NCI-H1105 (cell line): ENCODE results near the gene ABCC1.

Source experiments
- DNase-seq: peaks from one replicate; lab custom pipeline; 2025; lab: John Stamatoyannopoulos, UW

The ABCC1 gene

DNA sequence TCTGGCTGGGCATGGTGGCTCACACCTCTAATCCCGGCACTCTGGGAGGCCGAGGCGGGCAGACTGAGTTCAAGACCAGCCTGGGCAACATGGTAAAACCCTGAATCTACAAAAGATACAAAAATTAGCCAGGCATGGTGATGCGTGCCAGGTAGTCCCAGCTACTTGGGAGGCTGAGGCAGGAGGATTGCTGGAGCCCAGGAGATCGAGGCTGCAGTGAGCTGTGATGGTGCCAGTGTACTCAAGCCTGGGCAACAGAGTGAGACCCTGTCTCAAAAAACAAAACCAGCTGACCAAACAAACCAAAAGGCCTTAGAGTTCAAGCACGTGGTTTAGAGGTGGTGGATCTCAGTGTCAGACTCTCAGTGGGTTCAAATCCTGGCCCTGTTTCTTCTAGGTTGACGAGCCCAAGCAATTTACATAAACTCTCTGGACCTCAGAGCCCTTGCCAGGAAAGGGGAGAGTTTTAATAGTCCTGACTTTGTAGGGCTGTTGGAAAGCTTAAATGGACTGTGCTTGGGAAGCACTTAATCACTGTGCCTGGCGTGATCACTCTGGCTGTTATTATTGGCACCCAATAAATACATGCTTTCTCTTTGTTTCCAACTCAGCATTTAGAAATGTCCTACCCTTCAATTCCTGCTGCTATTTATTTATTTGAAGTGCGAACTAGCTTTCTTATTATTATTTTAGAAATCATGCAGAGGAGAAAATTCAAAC, 44.7 kb downstream of the ABCC1 start:
- DNase-seq = no peak

DNA sequence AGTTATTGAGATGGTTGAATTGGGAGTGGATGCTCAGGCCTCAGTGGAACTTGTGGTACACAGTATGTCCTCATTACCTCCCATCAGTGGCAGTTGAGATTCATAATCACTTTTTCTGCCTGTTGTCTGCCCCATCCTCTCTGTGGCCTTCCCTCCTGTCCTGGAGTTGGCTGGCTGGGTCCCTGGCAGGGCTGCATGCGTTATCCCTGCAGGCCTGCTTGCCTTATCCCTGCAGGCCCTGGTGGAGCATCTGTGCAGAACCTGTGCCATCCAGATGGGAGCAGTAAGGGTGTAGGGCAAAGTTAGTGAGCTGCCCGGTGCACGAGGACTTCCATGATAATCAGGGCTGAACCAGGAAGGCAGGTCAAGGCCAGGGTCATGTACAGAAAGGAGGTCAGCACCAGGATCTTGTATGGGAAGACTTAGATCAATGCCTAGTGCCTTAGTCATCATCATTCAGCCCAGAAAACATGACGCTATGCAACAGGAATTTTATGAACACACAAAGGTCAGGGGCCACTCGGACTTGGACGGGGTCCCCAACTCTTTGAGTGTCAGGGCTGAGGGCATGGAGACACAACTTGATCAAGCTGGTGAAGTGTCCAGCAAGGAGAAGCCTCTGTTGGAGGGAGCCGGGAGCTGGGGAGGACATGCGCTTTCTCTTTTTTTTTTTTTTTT, 47.2 kb downstream of the ABCC1 start:
- DNase-seq = no peak

DNA sequence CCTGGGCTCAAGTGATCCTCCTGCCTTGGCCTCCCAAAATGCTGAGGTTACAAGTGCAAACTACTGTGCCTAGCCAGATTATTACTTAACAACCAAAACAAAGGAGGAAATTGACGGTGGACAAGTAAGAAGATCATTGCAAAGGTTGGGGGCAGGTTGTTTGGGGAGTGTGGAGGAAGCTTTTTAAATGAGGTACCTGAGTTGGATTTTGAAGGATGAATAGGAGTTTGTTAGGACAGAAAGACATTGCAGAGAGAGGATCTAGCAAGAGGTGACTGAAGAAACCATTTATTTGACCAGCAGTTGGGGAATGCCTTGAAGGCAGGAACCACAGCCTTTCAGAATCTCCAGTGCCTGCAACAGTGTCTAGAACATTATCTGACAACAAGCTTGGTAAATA, 51.3 kb downstream of the ABCC1 start:
- DNase-seq = no peak

DNA sequence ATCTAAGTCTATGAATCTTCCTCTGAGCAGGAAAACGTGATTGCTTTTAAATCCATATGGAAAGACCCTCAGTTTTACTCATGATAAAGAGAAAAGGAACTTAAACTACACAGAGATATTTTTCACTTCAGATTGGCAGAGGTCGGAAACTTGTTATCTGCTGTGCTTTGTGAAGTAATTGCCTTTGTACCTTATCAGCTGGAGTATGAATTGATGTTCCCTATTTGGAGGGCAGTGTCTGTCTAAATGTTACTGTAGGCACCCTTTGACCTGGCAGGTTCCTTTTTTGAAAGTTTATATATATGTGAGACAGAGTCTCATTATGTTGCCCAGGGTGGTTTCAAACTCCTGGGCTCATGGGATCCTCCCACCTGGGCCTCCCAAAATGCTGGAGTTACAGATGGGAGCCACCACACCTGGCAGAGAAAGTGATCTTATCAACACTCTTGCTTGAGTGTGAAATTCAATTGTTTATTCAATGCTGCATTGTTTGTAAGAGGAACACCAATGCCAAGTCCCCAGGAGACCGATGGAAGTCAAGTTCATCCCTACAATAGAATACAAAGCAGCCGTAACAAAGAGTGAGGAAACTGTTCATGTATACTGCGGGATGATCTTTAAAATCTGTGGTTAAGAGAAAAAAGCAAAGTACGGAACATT, 52.3 kb downstream of the ABCC1 start:
- DNase-seq = no peak

DNA sequence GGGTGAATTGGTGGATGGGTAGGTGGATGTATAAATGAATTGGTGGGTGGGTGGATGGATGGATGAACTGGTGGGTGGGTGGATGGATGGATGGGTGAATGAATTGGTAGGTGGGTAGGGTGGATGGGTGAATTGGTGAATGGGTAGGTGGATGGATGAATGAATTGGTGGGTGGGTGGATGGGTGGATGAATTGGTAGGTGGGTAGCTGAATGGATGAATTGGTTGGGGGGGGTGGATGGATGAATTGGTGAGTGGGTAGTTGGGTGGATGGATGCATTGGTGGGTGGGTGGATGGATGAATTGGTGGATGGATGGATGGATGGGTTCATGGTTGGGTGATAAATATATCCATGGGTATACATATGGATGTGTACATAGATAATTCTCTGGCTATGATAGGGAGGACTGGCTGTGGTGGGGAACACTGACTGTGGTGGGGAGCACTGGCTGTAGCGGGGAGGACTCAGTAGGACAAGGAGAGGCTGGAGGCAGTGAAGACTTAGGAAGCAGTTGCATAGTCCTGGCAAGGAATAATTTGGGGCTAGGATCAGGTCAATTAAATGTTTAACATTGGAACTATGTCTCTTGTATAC, 54.4 kb downstream of the ABCC1 start:
- DNase-seq = no peak

DNA sequence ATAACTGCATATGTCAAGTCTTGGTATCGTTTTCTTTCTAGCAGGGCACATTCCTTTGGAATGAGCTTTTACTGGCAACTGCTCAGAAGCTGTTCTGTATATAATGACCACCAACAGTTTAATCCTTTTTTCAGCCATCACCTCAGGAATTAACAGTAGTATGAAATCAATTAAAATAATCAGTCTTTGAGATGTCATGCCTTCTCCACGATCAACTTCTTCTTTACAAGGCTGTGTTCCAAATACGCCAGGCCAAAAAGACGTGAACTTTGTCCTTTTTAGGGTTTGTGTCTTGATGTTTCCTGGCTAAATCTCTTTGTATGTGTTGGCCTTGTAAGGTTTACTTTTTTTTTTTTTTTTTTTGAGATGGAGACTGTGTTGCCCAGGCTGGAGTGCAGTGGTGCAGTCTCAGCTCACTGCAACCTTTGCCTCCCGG, 54.9 kb downstream of the ABCC1 start:
- no peak for DNase-seq

DNA sequence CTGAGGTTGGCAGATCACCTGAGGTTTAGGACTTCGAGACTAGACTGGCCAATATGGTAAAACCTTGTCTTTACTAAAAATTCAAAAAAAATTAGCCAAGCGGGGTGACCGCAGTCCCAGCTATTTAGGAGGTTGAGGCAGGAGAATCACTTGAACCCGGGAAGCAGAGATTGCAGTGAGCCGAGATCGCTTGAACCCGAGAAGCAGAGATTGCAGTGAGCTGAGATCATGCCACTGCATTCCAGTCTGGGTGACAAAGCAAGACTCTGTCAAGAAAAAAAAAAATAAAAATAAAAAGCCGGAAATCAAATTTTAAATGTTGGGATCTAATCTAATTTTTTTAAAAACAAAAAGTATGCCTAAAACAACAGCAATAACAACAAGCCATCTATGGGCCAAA, 56.3 kb downstream of the ABCC1 start:
- DNase-seq = no peak

DNA sequence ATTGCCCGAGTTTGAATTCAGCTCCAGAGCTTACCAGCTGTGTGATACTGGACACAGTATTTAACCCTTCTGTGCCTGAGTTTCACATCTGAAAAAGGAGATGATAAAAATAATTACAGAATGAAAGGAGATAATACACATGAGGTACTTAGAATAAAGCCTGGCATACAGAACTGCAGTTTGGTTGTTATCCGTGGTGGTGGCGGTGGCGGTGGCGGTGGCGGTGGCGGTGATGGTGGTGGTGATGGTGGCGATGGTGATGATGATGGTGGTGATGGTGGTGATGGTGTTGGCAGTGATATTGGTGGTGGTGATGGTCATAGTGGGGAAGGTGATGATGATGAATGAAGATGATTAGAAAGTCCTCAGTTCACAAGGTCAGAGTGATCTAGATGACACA, 57.2 kb downstream of the ABCC1 start:
- DNase-seq = no peak

DNA sequence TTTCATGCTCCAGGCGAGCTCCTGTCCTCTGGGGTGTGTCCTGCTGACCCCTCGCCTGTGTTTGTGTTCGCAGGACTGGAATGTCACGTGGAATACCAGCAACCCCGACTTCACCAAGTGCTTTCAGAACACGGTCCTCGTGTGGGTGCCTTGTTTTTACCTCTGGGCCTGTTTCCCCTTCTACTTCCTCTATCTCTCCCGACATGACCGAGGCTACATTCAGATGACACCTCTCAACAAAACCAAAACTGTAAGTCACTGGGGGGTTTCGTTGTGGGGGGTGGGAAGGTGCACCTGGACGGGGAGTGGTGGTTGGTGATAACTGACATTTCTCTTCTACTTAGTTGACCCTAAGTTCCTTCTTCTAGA, 58.3 kb downstream of the ABCC1 start:
- no peak for DNase-seq

DNA sequence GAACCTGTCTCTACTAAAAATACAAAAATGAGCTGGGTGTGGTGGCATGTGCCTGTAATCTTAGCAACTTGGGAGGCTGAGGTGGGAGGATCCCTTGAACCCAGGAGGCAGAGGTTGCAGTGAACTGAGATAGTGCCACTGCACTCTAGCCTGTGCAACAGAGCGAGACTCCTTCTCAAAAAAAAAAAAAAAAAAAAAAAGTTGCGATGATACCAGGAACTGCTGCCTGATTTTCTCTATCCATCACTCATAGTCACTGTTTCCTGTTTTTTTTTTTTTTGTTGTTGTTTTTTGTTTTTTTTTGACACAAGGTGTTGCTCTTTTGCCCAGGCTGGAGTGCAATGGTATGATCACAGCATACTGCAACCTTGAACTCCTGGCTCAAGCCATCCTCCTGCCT, 59.2 kb downstream of the ABCC1 start:
- no peak for DNase-seq

DNA sequence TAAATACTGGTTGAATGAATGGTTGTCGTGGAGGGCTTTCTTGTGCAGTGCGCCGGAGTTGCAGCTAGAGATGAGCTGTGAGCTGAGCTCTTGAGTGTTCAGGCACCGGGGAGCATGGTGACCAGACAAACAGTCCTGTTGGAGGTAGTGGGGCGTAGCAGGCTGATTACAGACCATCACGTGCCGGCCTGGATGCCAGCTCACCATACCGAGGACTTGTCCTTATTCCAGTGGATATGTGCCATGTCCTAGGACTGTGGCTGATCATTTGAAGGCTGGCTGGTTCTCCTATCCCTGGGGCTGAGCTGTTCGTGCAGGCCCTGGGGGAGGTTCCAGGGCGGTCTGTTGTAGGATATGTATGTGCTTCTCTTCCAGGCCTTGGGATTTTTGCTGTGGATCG, 60.0 kb downstream of the ABCC1 start:
- DNase-seq = no peak

DNA sequence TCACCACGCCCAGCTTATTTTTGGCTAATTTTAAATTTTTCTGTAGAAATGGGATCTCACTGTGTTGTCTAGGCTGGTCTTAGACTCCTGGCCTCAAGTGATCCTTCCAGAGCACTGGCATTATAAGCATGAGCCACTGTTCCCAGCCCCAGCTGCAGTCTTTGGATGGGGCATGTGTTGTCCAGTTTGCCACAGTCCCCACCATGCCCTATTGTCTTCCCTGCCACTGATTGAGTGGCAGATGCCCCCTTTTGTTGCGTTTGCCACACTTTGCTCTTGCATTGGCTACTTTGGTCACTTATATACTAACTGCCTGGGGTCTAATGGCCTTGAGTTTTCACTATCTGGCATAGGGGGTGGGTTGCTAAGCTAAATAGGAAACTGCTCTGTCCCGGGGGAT, 60.8 kb downstream of the ABCC1 start:
- DNase-seq = no peak

DNA sequence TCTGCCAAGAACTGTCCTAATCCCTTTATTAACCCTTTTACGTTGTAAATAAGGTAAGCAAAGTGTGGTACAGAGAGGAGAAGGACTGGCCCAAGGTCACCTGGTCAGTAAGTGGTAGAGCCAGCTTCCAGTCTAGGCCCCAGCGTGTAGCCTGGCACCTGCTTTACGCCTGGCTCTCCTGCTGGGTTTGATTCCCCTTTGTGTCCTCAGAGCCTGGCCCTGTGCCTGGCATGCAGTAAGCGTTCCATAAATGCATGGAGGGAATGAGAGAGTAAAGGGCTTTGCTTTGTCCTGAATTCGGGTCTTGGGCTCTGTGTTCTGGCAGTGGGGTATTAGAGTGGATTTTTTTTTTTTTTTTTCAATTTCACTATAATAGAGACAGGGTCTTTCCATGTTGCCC, 62.7 kb downstream of the ABCC1 start:
- no peak for DNase-seq

DNA sequence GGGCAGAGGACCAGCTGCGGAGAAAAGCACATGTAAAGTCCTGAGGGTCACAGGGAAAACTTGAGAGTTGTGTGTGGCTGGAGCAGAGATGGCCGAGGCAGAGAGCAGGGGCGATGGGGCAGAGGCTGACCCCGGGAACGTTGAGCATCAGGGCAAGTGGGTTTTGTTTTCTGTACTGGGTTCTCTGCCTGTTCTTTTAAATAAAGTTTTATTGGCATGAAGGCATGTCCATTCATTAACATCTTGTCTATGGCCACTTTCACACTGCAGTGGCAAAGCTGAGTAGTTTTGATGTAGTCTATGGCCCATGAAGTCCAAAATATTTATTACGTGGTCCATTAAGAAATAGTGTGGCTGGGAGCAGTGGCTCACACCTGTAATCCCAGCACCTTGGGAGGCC, 64.4 kb downstream of the ABCC1 start:
- no peak for DNase-seq

DNA sequence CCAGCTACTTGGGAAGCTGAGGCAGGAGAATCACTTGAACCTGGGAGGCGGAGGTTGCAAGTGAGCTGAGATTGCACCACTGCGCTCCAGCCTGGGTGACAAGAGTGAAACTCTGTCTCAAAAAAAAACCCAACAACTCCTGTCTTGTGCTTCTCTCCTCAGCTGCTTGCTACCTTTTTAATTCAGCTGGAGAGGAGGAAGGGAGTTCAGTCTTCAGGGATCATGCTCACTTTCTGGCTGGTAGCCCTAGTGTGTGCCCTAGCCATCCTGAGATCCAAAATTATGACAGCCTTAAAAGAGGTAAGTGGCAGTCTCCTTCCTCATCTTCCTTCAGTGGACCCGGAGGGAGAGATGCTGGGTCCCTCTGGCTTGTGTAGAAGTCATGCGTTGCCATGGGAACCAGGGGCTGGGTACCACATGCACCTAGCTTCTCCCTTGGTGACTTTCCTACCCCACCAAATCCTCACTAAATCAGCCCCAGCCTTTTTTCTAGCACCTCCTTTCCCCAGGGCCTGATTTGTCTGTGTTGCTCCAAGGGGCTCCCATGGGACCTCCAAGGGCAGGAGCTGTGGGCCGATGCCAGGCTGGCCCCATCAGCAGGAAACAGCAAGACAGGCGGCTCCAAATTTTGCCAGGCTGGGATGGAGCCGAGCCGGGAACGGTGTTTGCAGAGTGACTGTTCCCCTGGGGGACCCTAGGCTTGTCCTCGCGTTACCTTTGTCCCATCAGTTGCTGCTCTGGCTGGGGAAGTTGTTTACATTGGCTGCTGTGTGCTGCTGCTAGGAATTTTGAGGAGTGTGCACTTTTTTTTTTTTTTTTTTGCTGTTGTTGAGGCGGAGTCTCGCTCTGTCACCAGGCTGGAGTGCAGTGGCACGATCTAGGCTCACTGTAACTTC, 65.2 kb downstream of the ABCC1 start:
- no peak for DNase-seq

DNA sequence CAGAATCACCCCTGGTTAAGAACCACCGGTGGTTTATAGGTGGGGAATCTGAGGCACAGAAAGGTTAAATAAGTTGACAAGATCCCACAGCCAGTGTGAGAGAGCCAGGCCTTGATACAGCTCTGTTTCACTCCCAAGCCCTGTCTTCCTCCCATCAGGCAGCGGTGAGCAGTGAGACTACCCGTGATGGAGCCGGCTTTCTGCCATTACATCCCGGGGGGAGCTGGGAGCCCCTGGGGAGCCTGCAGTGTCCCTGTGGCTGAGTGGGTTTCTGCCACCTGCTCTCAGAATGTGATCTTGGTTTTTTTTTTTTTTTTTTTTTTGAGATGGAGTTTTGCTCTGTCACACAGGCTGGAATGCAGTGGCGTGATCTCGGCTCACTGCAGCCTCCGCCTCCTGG, 66.4 kb downstream of the ABCC1 start:
- no peak for DNase-seq

DNA sequence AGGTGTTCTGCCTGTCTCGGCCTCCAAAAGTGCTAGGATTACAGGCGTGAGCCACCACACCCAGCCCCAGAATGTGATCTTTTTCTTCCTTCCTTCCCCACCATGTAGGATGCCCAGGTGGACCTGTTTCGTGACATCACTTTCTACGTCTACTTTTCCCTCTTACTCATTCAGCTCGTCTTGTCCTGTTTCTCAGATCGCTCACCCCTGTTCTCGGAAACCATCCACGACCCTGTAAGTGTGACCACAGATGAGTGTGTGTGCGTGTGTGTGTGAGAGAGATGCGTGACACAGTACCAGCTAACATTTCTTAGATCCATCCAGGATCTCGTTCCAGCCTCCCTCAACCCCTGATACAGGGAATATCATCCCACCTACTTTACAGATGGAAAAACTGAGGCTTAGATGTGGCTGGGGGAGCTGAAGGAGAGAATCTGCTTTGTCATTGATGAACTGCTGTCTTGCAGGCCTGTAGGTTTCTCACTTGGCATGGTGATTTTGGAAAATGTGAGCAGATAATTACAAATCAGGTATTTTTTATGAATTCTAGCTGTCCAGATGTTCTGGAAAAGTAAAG, 67.1 kb downstream of the ABCC1 start:
- no peak for DNase-seq

DNA sequence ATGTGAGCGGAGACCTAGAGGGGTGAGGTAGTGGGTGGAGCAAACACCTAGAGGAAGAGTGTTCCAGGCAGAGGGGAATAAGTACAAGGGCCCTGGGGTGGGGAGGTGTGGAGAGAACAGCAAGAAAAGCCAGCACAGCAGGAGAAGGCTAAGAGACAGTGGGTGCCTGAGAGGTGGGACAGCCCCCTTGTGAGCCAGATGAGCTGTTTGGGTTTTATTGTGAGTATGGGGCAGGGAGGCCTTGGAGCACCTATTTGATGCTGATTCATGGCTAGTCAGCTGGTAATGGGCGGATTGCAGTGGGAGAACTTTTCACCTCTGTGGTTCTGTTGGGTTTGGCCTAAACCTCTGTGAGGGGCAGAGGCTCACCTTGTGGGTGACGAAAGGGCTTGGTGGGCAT, 68.4 kb downstream of the ABCC1 start:
- DNase-seq = no peak

DNA sequence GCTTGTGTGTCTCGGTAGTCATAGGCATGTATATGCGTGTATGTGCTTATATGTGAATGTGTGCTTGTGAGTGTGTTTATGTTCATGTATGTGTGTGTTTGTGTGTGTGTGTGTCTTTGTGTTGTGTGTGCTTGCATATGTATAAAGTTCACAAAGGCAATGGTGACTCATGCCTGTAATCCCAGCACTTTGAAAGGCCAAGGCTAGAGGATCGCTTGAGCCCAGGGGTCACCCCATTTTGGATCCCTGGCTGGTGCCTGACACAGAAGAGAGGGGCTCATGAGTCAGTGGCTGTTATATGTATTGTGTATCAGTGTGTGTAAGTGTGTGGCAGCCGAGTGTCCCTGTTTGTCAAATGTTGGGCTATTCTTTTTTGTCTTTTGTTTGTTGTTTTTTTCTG, 69.3 kb downstream of the ABCC1 start:
- no peak for DNase-seq

DNA sequence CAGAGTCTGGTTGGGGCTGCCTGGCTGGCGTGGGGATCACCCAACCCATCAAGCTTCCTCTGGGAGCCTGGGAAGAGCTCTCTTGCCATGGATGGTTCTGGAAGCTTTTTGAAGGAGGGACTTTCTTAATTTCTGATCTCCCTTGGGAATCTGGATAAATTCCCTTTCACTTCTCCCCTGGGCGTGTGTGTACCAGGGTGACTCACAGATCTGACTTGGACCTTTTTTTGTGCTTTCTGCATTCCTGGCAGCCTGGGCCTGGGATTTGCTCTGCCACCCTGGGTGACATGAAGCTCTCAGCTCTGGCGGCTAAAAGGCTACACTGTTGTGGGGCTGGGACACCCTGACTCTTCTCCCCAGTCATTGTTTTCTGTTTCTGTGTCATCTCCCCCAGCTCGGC, 70.1 kb downstream of the ABCC1 start:
- DNase-seq = no peak

DNA sequence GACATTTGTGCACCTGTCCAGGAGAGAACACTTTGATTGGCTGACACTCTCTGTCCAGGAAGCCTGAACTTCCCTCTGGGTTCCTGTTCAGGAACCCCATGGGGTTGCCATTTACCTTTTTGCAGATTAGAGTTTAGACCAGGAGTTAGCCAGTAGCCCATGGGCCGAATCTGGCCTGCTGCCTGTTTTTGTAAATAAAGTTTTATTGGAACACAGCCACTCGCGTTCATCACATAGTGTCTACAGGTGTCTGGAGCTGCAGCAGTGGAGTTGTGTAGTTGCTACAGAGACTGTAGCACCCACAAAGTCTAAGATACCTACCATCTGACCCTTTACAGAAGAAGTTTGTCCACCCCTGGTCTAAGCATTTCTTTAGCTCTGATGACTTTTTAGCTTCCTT, 70.9 kb downstream of the ABCC1 start:
- no peak for DNase-seq

DNA sequence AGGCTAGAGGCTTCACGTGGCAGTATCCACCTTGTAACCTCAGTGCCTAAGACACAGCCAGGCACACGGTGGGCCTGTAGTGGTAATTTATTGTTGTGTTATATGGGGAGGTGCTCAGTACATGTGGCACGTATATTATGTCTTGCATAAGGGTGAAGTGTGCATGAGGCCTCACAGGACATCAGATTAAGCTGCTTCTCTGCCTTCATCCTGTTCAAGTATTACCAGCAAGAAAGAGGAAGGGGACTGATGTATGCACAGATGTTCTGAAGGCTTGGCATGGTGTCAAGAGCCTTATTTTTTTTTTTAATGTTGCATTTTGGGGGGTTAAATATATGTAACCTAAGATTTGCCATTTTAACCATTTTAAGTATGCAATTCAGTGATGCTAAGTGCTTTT, 71.6 kb downstream of the ABCC1 start:
- DNase-seq = no peak
